ENCODE results near the gene SUMF1.

Gene SUMF1

GRCh38 chr3:4321732-4322131 is 145.3 kb downstream of the SUMF1 start:
- H3K27me3 ChIP-seq (ENCODE audit: insufficient read depth, insufficient read length): no peaks in the 10 kb centered on the region
- DNase-seq (ENCODE audit: low read depth, low spot score): no peak
- H3K4me1 ChIP-seq (ENCODE audit: insufficient read depth, insufficient read length): no peaks in the 10 kb centered on the region
- H3K4me3 ChIP-seq (ENCODE audit: insufficient read length, low read depth): no peak overlapping the region
- H3K9me3 ChIP-seq (ENCODE audit: insufficient read depth, low read length): peaks cover 3% of the 10 kb centered on the region
- TF ChIP-seq SUZ12 (IDR thresholded peaks at IDR 0.05; ENCODE audit: extremely low read depth, insufficient read depth, insufficient read length): no peak
- no peak for TF ChIP-seq YY1 (IDR thresholded peaks at IDR 0.05; ENCODE audit: insufficient read depth, insufficient read length)
- no peak for TF ChIP-seq ZNF274 (IDR thresholded peaks at IDR 0.05; ENCODE audit: low read depth, low read length)
- peaks cover 3% of the 10 kb centered on the region for H3K36me3 ChIP-seq (ENCODE audit: insufficient read depth, insufficient read length, low read length)
- H3K9ac ChIP-seq (ENCODE audit: insufficient read length, low read depth): no peak overlapping the region

GRCh38 chr3:4320096-4320911 is 146.8 kb downstream of the SUMF1 start:
- no peak overlapping the region for H3K9ac ChIP-seq (ENCODE audit: insufficient read length, low read depth)
- no peak overlapping the region for H3K4me3 ChIP-seq (ENCODE audit: insufficient read length, low read depth)
- H3K27me3 ChIP-seq (ENCODE audit: insufficient read depth, insufficient read length): no peaks in the 10 kb centered on the region
- H3K36me3 ChIP-seq (ENCODE audit: insufficient read depth, insufficient read length, low read length): peaks cover 11% of the 10 kb centered on the region
- H3K9me3 ChIP-seq (ENCODE audit: insufficient read depth, low read length): no peaks in the 10 kb centered on the region
- no peak for TF ChIP-seq ZNF274 (IDR thresholded peaks at IDR 0.05; ENCODE audit: low read depth, low read length)
- TF ChIP-seq SUZ12 (IDR thresholded peaks at IDR 0.05; ENCODE audit: extremely low read depth, insufficient read depth, insufficient read length): no peak
- no peak for TF ChIP-seq YY1 (IDR thresholded peaks at IDR 0.05; ENCODE audit: insufficient read depth, insufficient read length)
- H3K4me1 ChIP-seq (ENCODE audit: insufficient read depth, insufficient read length): no peaks in the 10 kb centered on the region
- DNase-seq (ENCODE audit: low read depth, low spot score): no peak

DNA sequence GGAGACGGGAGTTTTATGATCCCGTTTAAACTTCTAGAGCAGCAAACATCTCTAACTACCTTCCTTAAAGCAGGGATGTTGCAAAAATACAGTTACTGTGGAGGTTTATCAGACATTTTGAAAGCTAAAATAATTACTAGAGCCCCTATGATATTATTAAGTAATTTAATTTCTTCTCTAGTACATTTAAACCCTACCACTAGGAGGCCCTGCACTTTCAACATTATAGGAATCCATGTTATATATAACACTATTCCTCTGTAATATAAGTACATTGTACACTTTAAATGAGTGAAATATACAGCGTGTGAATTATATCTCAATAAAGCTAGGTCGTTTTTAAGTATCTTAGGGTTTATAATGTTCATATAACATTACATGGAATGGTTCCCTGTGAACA is 152.4 kb downstream of the SUMF1 start:
- no peak overlapping the region for H3K4me3 ChIP-seq (ENCODE audit: insufficient read length, low read depth)

GRCh38 chr3:4313606-4314293 is 153.3 kb downstream of the SUMF1 start:
- Histone ChIP-seq H3K36me3 (ENCODE audit: insufficient read depth, insufficient read length, low read length) (peaks cover 36% of the 10 kb centered on the region), H3K27me3 (ENCODE audit: insufficient read depth, insufficient read length) (no peaks in the 10 kb centered on the region), H3K9me3 (ENCODE audit: insufficient read depth, low read length) (no peaks in the 10 kb centered on the region), H3K9ac (ENCODE audit: insufficient read length, low read depth) (no peak overlapping the region), H3K4me1 (ENCODE audit: insufficient read depth, insufficient read length) (no peaks in the 10 kb centered on the region), H3K4me3 (ENCODE audit: insufficient read length, low read depth) (no peak overlapping the region)
- no peak for DNase-seq (ENCODE audit: low read depth, low spot score)
- TF ChIP-seq ZNF274 (IDR thresholded peaks at IDR 0.05; ENCODE audit: low read depth, low read length) (no peak), YY1 (IDR thresholded peaks at IDR 0.05; ENCODE audit: insufficient read depth, insufficient read length) (no peak), SUZ12 (IDR thresholded peaks at IDR 0.05; ENCODE audit: extremely low read depth, insufficient read depth, insufficient read length) (no peak)

More for the DNA sequence above, 152.4 kb downstream of the SUMF1 start:
- H3K9me3 ChIP-seq (ENCODE audit: insufficient read depth, low read length): no peaks in the 10 kb centered on the region
- no peaks in the 10 kb centered on the region for H3K27me3 ChIP-seq (ENCODE audit: insufficient read depth, insufficient read length)
- no peak for TF ChIP-seq YY1 (IDR thresholded peaks at IDR 0.05; ENCODE audit: insufficient read depth, insufficient read length)
- no peak for TF ChIP-seq ZNF274 (IDR thresholded peaks at IDR 0.05; ENCODE audit: low read depth, low read length)
- TF ChIP-seq SUZ12 (IDR thresholded peaks at IDR 0.05; ENCODE audit: extremely low read depth, insufficient read depth, insufficient read length): no peak
- no peak for DNase-seq (ENCODE audit: low read depth, low spot score)
- H3K9ac ChIP-seq (ENCODE audit: insufficient read length, low read depth): no peak overlapping the region
- no peaks in the 10 kb centered on the region for H3K4me1 ChIP-seq (ENCODE audit: insufficient read depth, insufficient read length)
- H3K36me3 ChIP-seq (ENCODE audit: insufficient read depth, insufficient read length, low read length): peaks cover 36% of the 10 kb centered on the region

- H3K4me3 ChIP-seq (ENCODE audit: insufficient read length, low read depth): no peak overlapping the region
- TF ChIP-seq ZNF274 (IDR thresholded peaks at IDR 0.05; ENCODE audit: low read depth, low read length) (no peak), SUZ12 (IDR thresholded peaks at IDR 0.05; ENCODE audit: extremely low read depth, insufficient read depth, insufficient read length) (no peak), YY1 (IDR thresholded peaks at IDR 0.05; ENCODE audit: insufficient read depth, insufficient read length) (no peak)
- no peaks in the 10 kb centered on the region for H3K9me3 ChIP-seq (ENCODE audit: insufficient read depth, low read length)
- no peak for DNase-seq (ENCODE audit: low read depth, low spot score)
- no peaks in the 10 kb centered on the region for H3K4me1 ChIP-seq (ENCODE audit: insufficient read depth, insufficient read length)
- peaks cover 45% of the 10 kb centered on the region for H3K36me3 ChIP-seq (ENCODE audit: insufficient read depth, insufficient read length, low read length)
- no peaks in the 10 kb centered on the region for H3K27me3 ChIP-seq (ENCODE audit: insufficient read depth, insufficient read length)
- H3K9ac ChIP-seq (ENCODE audit: insufficient read length, low read depth): no peak overlapping the region
These were observed 155.6 kb downstream of the SUMF1 start for GRCh38 chr3:4311496-4311895.

All from NT2/D1 (cell line).